ENCODE data around the gene CWC25. TPM values are rescaled to one million over a fixed set of nuclear protein-coding genes. Genes with fewer than 3 reads are reported as not detected.
"Not testable (repeated sequence)": the region's sequence is repeated elsewhere in the genome, so short reads cannot be mapped to it uniquely, and the experiment has no call there.

Gene CWC25
- total RNA-seq, 2 experiments from 2014 or later, result 27.2 to 30.5 TPM

DNA sequence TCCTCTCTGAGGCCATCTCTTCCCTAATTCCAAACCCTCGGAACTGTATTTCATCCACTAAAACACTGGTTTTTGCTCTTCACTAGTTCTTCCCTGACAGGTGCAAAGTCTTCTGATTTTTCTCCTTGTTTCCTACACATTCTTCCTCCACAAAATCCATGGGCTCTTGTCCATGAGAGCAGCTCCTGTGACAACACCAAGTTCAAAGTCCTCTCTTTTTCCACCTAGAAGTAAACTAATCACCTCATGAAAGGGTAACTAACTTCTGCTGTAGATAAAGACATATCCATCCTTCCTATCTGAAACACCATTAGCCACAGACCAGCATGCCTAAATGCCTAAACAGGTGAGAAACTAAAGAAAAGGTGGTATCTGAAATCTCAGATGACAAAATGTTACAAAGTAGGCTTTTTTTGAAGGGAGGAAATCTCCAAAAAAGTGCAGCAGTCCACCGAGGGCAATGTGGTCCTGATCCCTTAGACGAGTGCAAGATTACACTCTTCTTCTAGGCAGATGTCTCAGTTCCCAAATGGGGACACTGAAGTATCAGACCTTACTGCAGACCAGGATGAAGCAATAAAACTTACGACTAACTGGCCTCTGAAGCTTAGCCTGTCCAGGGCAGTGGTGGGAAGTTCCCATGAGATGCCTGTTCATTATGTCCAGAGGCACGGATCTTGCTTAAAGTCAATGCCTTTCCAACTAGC is 28.5 kb downstream of the CWC25 start:
- H3K27ac Mint-ChIP-seq, result no peak overlapping the region
- no peak for DNase-seq
- H3K4me3 Mint-ChIP-seq, result no peak overlapping the region
- peaks cover 42% of the 10 kb centered on the region for H3K36me3 Mint-ChIP-seq (ENCODE audit: low read depth)
- no peaks in the 10 kb centered on the region for H3K9me3 Mint-ChIP-seq
- no peaks in the 10 kb centered on the region for H3K27me3 Mint-ChIP-seq
- CTCF ChIA-PET, result no interaction called here
- POLR2A ChIA-PET, result no interaction called here
- H3K4me1 Mint-ChIP-seq, result peaks cover 39% of the 10 kb centered on the region

DNA sequence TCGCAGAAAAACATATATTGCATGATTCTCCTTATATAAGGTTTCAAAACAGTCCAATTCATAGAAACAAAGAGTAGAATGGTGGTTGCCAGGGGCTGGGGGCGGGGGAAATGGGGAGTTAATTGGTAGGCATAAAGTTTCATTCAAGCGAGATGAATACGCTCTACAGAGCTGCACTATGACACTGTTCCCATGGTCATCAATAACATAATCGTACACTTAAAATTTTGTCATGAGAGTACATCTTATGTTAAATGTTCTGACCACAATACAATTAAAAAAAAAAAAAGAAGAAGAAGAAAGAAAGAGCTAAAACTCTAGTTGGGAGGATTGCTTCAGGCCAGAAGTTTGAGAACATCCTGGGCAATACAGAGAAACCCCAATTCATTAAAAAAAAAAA is 30.9 kb downstream of the CWC25 start:
- Mint-ChIP-seq H3K27ac (no peak overlapping the region), H3K9me3 (no peaks in the 10 kb centered on the region), H3K4me3 (no peak overlapping the region), H3K27me3 (no peaks in the 10 kb centered on the region), H3K4me1 (peaks cover 30% of the 10 kb centered on the region), H3K36me3 (ENCODE audit: low read depth) (peaks cover 31% of the 10 kb centered on the region)
- ChIA-PET POLR2A (no interaction called here), CTCF (interaction anchor here (0.6 to 0.7 kb wide), 3 partner anchors 86 to 403 kb away, joined by 3 read pairs; partner anchors contain the start of gene CACNB1)
- no peak for DNase-seq

GRCh38 chr17:38791162-38791561 is 34.0 kb downstream of the CWC25 start:
- POLR2A ChIA-PET, result no interaction called here
- Mint-ChIP-seq H3K27ac (no peak overlapping the region), H3K9me3 (no peaks in the 10 kb centered on the region), H3K4me3 (no peak overlapping the region), H3K4me1 (peaks cover 6% of the 10 kb centered on the region), H3K27me3 (no peaks in the 10 kb centered on the region), H3K36me3 (ENCODE audit: low read depth) (peaks cover 20% of the 10 kb centered on the region)
- DNase-seq, result no peak
- CTCF ChIA-PET, result no interaction called here

- H3K36me3 Mint-ChIP-seq (ENCODE audit: low read depth), result peaks cover 19% of the 10 kb centered on the region
- POLR2A ChIA-PET, H3K4me1 Mint-ChIP-seq, H3K4me3 Mint-ChIP-seq, H3K9me3 Mint-ChIP-seq, H3K27ac Mint-ChIP-seq, H3K27me3 Mint-ChIP-seq, DNase-seq, CTCF ChIA-PET: not testable (repeated sequence)
Measured at GRCh38 chr17:38790148-38790707, 34.9 kb downstream of the CWC25 start.

GRCh38 chr17:38789185-38789584 is 35.9 kb downstream of the CWC25 start:
- Mint-ChIP-seq H3K4me1 (peaks cover 1% of the 10 kb centered on the region), H3K4me3 (no peak overlapping the region), H3K27ac (no peak overlapping the region), H3K9me3 (no peaks in the 10 kb centered on the region), H3K27me3 (no peaks in the 10 kb centered on the region), H3K36me3 (ENCODE audit: low read depth) (peaks cover 26% of the 10 kb centered on the region)
- ChIA-PET POLR2A (no interaction called here), CTCF (interaction anchor here (0.8 kb wide), 1 partner anchor 58 kb away, joined by 3 read pairs; no protein-coding TSS in a partner anchor)
- DNase-seq, result no peak

DNA sequence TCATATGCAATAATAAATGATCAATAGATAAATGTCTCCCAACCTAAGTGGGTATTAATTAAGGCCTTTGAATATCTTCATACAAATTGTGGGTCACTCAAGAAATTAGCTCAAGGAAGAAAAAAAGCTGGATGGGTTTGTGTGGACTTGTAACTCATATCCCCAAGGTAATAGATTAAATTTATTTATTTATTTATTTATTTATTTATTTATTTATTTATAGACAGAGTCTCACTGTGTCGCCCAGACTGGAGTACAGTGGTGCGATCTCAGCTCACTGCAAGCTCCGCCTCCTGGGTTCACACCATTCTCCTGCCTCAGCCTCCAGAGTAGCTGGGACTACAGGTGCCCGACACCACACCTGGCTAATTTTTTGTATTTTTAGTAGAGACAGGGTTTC is 37.1 kb downstream of the CWC25 start:
- H3K9me3 Mint-ChIP-seq, H3K4me1 Mint-ChIP-seq, POLR2A ChIA-PET, H3K27me3 Mint-ChIP-seq, DNase-seq, H3K4me3 Mint-ChIP-seq, H3K27ac Mint-ChIP-seq: not testable (repeated sequence)
- H3K36me3 Mint-ChIP-seq (ENCODE audit: low read depth), result peaks cover 29% of the 10 kb centered on the region
- CTCF ChIA-PET, result interaction anchor here (0.6 to 1.1 kb wide), 4 partner anchors 71 to 1497 kb away, joined by 3 to 4 read pairs (median 3); no protein-coding TSS in a partner anchor

GRCh38 chr17:38786372-38786771 is 38.7 kb downstream of the CWC25 start:
- DNase-seq, result no peak
- ChIA-PET CTCF (interaction anchor here (1.2 kb wide), 1 partner anchor 51 kb away, joined by 3 read pairs; no protein-coding TSS in a partner anchor), POLR2A (no interaction called here)
- no peaks in the 10 kb centered on the region for H3K9me3 Mint-ChIP-seq
- H3K4me1 Mint-ChIP-seq, result peaks cover 2% of the 10 kb centered on the region
- no peaks in the 10 kb centered on the region for H3K27me3 Mint-ChIP-seq
- H3K36me3 Mint-ChIP-seq (ENCODE audit: low read depth), result peaks cover 24% of the 10 kb centered on the region
- no peak overlapping the region for H3K4me3 Mint-ChIP-seq
- H3K27ac Mint-ChIP-seq, result no peak overlapping the region

DNA sequence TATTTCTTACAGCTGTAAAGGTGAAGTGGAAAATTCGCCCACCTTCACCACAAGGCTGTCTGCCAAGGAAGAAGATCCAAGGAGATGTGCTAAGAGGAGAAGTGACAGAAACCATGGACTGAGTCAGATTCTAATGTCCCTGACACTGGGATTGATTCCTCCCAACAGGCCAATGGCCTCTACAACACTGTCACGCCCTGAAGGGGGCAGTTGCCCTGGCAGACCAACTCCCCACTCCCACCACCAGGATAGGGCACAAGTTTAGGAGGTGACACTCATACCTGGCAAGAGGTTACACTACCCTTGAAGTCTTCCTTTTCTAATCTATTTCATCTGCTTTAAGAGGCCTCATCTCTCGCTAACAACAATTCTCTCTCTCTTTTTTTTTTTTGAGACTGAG is 41.9 kb downstream of the CWC25 start:
- DNase-seq, result no peak
- ChIA-PET CTCF (interaction anchor here (0.9 to 1.1 kb wide), 2 partner anchors 13 to 31 kb away, joined by 3 to 4 read pairs; no protein-coding TSS in a partner anchor), POLR2A (no interaction called here)
- Mint-ChIP-seq H3K4me1 (peaks cover 2% of the 10 kb centered on the region), H3K4me3 (no peak overlapping the region), H3K36me3 (ENCODE audit: low read depth) (peaks cover 38% of the 10 kb centered on the region), H3K27ac (no peak overlapping the region), H3K27me3 (no peaks in the 10 kb centered on the region), H3K9me3 (no peaks in the 10 kb centered on the region)

DNA sequence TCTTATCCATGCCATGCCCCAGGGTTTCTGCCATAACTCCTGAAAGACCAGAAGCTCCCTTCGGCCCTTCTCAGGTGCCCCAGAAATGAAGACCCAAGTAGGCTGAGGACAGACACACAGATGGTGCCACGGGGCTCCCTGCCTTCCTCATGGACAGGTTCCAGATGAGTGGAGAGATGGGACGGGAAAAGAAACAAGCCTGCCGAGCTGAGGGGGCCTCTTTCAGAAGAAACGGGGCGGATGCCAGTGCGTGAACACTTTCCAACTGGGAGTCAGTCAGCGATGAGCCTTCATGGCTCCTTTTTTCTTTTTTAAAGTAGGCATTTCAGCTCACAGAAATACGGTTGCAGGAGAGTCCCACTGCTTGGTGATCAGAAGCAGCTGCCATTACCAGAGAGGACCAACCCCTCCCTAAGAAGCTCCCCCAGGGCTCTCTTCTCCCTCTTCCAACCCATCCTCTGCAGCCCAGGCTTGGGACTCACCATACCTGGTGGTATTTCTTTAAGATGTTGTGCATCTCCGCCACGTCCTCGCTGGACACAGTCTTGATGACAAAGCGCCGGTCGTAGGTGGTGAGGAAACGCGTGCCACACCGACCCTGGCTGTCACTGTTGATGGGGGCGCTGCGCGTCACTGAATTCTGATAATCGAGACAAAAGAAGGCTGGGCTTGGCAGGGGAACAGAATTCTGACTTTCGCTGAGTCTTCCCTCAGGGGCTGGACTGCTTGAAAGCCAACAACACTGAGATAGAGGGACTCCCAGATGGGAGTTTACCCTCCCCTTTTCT is 45.0 kb downstream of the CWC25 start:
- no peaks in the 10 kb centered on the region for H3K9me3 Mint-ChIP-seq
- H3K4me3 Mint-ChIP-seq, result no peak overlapping the region
- CTCF ChIA-PET, result no interaction called here
- H3K27me3 Mint-ChIP-seq, result no peaks in the 10 kb centered on the region
- POLR2A ChIA-PET, result no interaction called here
- peaks cover 2% of the 10 kb centered on the region for H3K4me1 Mint-ChIP-seq
- H3K27ac Mint-ChIP-seq, result no peak overlapping the region
- DNase-seq, result no peak
- peaks cover 43% of the 10 kb centered on the region for H3K36me3 Mint-ChIP-seq (ENCODE audit: low read depth)

- H3K27ac Mint-ChIP-seq, result no peak overlapping the region
- CTCF ChIA-PET, result interaction anchor here (1.1 to 1.2 kb wide), 2 partner anchors 100 to 123 kb away, joined by 3 read pairs; no protein-coding TSS in a partner anchor
- POLR2A ChIA-PET, result interaction anchor here (0.6 kb wide), 1 partner anchor 17 kb away, joined by 3 read pairs; no protein-coding TSS in a partner anchor
- H3K27me3 Mint-ChIP-seq, result no peaks in the 10 kb centered on the region
- H3K4me1 Mint-ChIP-seq, result no peaks in the 10 kb centered on the region
- H3K4me3 Mint-ChIP-seq, result no peak overlapping the region
- DNase-seq, result no peak
- no peaks in the 10 kb centered on the region for H3K9me3 Mint-ChIP-seq
- H3K36me3 Mint-ChIP-seq (ENCODE audit: low read depth), result peaks cover 44% of the 10 kb centered on the region
Measured at GRCh38 chr17:38777641-38778250, 47.4 kb downstream of the CWC25 start.

DNA sequence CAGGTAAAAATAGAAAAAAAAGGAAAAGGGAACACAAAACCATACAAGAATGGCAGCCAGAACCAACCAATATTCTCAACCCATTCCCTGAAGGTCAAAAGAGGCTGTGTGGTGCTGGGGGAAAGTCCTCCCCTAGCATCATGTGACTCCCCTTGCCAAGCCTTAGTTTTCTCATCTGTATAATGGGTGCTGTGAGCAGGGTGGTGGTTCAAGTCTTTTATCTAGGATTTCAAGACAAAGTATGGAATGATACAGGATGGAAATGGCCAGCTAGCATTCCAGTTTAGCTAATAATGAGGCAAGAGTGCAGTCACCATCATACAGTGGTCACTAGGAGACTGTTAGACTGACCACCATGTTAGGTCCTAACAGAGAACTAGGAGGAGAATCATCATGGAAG is 51.9 kb downstream of the CWC25 start:
- CTCF ChIA-PET, result no interaction called here
- POLR2A ChIA-PET, result no interaction called here
- H3K4me1 Mint-ChIP-seq, result no peaks in the 10 kb centered on the region

DNA sequence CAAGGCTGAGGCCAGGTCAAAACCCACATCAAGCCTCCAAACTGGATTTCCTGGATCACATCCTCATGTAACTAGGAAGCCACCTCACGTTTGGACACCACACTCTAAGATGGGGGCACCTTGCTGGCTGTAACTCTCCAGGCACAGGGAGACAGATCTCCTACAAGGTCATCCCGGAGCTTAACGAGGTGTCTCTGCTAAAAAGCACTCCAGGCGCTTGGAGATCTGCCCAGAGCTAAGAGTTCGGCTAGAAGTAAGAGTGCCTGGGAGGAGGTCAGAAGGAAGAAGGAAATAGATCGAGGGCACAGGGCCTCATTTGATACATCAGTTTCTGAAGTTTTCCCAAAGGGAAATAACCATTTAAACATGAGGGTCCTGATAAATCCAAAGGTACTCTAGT is 56.7 kb downstream of the CWC25 start:
- H3K9me3 Mint-ChIP-seq, result no peaks in the 10 kb centered on the region

More for the DNA sequence above, 51.9 kb downstream of the CWC25 start:
- H3K27me3 Mint-ChIP-seq, result no peaks in the 10 kb centered on the region
- no peak overlapping the region for H3K4me3 Mint-ChIP-seq
- H3K9me3 Mint-ChIP-seq, result no peaks in the 10 kb centered on the region
- no peak overlapping the region for H3K27ac Mint-ChIP-seq
- DNase-seq, result no peak
- H3K36me3 Mint-ChIP-seq (ENCODE audit: low read depth), result peaks cover 45% of the 10 kb centered on the region

More for the DNA sequence above, 56.7 kb downstream of the CWC25 start:
- no peaks in the 10 kb centered on the region for H3K27me3 Mint-ChIP-seq
- ChIA-PET POLR2A (no interaction called here), CTCF (interaction anchor here (1.0 to 1.2 kb wide), 2 partner anchors 10 to 38 kb away, joined by 3 read pairs; no protein-coding TSS in a partner anchor)
- no peak for DNase-seq
- no peak overlapping the region for H3K4me3 Mint-ChIP-seq
- no peak overlapping the region for H3K27ac Mint-ChIP-seq
- no peaks in the 10 kb centered on the region for H3K4me1 Mint-ChIP-seq
- peaks cover 59% of the 10 kb centered on the region for H3K36me3 Mint-ChIP-seq (ENCODE audit: low read depth)
